HG03354 (cell line): ENCODE results near the gene KIF1C.
A peak's percentile ranks its signal among the peaks of the same experiment; 100 is the strongest.

Experiments
- ATAC-seq: cut with Tn5 transposase; IDR thresholded peaks from one replicate; pipeline ENCODE4 v1.9.1; 2021; ENCODE audit warnings: mild to moderate bottlenecking; ENCODE audit not compliant: unreplicated experiment, poor library complexity, severe bottlenecking

KIF1C gene

DNA sequence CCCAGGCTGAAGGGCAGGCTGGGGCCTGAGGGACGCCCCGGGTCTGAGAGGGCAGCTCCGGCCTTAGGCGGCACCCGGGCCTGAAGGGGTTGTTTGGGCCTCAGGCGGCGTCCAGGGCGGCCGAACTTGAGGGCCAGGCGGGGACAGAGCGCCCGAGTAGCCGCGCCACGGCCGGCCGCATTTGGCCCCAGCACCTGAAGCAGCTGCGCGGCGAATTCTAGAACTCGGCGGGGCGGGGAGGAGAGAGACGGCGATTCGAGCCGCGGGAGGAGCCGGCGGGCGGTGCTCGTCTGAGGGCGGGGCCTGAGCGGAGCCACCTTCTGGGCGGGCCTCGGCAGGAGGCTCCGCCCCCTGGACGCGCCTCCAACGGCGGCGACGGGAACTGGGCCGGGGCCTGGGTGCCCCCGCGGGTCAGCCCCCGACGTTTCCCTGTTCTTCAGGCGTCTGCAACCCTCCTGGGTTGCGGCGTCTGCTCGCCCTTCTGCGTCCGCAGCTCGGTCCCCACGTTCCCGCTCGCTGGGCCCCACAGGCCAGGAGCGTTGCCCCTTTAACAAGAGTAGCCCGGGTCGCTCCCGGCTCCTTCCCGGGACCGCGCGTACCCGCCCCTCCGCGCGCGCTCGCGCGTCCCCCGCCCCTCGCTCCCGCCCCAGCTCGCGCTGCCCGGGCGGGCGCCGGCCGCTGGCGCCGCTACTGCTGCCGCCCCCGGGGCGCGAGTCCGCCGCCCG, at the start of gene KIF1C, which contains the start of gene INCA1:
Gene KIF1C, plus strand, starts transcription at position 649 of the 725 bp plus-strand sequence. CDS start 2,297 bp downstream, outside the sequence.
Gene INCA1, minus strand, starts transcription at position 221 of the 725 bp plus-strand sequence. CDS start 3,085 bp downstream, outside the sequence.
- ATAC-seq: peak; percentile 87

DNA sequence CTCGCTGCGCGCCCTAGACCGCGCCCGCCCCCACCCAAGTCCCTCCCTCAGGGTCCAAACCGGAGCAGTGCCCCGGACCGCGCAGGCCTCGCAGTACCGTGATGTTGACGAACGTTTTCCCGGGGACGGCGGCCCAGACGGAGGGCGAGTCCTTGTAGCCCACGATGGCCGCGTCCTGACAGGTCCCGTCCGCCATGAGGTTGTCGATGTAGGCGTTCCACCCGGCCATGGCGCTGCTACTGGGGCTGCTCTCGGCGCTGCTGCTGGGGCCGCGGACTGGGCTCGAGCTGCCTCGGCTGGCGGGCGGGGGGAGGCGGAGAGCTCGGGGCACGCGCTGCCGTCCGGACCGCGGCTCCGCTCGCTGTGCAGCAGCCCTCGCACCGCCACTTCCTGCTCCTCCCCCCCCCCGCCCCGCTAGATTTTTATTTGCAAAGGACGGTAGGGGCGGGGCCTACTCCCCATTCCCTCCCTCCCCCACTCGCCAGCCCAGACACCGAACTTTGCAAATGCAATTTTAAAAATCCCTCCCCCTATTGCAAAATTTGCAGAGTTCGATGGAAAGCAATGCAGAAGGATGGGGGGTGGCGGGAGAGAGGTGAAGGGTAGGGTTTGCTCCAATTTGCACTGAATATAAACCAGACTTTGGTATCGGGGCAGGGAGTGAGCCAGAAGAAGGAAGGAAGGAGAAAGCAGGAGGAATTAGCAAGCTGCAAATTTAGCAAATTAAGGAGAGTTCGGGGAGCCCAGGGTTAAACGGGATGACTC, 49.4 kb upstream of the KIF1C start, which contains the start of gene PFN1:
Gene PFN1, minus strand, starts transcription at position 365 of the 765 bp plus-strand sequence. Its CDS starts 136 bp downstream, at position 229.
- peak; percentile 29 for ATAC-seq

DNA sequence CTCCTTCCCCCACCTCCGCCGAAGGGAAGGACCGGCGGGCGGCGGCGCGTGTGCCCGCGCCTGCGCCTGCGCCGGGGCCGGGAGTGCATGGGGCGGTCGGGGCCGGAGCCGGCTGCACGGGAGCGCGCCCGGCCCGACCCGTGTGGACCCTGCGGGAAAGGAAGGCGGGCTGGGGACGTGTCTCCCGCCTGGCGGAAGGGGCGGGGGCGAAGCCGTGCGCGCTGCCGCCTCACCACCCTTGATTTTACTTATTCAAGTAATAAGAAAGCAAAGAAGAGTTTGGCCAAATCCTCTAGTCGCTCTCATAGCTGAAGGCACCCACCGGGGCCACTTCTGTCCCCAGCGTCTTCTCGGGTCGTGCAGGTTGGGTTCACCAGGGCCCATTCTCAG, 48.8 kb upstream of the KIF1C start:
- peak; percentile 38 for ATAC-seq

DNA sequence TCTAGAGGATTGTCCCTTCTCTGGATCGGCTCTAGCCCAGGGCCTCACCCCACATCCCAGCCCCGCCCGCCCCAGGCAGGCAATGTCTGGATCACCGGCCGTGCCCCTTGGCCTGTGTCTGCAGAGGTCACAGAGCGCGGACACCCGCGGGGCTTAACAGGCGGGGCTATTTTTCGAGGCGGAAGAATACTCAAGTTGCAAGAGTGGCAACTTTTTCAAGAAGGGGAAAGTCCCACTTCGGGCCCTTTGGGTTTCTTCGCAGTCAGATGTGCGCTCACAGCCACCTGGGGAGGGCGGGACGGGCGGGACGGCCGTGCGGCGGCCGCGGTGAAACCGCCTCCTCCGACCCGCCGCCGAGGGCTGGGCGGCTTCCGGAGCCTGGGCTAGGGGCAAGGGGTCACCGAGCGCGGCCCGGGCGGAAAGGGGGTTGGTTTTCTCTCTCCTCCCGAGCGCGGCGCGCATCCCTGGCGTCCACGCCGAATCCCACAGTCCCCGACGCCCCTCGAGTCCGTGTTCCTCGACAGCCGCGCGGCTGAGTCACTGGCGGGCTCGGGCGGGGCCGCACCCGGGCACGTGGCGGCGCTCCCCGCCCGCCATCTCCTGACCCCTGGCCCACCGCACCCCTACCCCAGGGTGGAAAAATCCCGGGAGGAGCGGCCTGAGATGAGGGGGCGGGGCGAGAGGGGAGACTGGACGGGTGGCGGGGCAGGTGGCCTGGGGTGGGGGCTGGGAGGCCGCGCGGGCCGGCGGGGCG, 48.3 kb upstream of the KIF1C start:
- peak; percentile 40 for ATAC-seq

DNA sequence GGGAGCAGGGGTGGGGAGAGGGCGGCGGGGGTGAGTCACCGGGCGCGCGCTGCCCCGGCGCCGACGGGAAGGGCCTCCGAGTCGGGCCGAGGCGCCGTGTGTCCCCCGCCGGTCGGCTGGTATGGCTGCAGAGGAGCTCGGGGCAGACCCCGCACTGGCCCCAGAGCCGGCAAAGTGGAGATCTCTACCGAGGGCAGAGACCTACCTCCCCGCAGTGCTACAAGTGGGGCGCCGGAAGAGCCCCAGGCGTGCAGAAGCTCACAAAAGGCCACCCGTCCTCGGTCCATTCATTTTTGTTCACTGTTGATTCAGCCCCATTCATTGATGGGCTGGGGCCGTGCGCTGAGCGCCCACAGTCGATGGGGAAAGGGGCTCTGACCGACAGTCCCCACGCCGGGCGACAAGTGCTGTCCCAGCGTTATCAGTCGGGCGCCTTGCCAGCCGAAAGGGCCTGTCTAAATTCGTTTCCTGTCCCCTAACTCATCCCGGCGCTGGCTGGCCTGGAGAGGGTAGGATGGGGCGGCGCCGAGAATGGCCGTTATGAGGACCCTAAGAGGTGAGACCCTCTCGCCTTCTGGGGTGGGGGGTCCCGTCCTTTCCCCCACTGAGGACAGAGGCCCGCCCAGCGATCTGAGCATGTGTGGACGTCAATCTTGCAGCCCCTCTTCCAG, 47.5 kb upstream of the KIF1C start:
- ATAC-seq: peak; percentile 10

DNA sequence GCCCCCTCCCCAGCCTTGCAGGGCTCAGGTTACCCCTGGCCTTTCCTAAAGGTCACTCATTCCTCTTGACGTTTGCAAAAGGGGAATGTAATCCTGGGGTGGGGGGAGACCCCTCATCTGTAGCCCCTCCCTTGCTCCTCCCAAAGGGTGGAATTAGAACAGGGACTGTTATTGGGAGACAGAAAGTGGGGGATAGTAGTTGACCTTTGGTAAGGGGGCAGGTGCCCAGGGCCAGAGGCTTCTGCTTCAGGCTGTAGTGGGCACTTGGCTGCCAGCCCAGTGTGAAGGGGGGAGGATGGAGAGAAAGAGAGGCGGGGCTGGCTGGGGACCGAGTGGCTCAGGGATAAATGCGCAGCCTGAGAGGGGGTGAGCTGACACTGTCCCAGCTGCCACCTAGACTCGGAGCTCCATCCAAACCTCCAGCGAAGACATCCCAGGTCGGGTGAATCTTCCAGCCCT, 47.0 kb upstream of the KIF1C start, which contains the start of gene ENO3:
Gene ENO3, plus strand, starts transcription at position 374 of the 459 bp plus-strand sequence. CDS start 711 bp downstream, outside the sequence.
- no peak for ATAC-seq

DNA sequence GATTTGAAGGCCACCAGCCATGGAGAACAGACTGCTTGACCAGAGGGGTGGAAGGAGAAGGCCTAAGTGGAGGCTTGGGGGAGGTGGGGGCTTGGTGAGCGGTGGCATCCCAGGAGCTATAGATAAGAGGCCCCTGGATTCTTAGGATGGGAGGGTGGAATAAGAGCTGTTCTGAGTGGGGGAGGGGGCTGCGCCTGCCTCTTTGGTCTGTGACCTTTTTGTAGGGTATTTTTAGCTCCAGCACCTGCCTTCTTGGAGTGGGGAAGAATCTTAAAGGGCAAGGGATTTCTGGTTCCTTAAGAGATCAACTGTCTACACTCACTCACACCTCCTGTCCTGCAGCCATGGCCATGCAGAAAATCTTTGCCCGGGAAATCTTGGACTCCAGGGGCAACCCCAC, 46.3 kb upstream of the KIF1C start:
- no peak for ATAC-seq

DNA sequence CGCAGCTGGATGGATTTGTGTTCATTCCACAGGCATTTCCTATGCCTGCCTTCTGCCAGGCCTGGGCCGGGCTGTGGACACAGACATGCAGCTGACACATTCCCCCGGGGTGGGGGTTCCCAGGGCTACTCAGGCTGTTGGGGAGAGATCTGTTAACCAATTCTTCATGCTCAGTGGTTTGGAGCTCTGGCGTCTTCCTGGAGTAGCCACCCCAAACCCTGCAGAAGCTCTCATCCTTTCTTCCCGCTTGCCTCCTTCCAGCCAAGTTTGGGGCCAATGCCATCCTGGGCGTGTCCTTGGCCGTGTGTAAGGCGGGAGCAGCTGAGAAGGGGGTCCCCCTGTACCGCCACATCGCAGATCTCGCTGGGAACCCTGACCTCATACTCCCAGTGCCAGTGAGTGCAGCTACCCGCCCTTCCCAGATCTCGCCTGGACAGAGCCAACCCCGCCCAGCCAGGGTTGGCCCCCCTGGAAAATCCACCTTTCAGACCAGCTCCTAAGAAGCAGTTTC, 44.2 kb upstream of the KIF1C start:
- ATAC-seq: no peak

DNA sequence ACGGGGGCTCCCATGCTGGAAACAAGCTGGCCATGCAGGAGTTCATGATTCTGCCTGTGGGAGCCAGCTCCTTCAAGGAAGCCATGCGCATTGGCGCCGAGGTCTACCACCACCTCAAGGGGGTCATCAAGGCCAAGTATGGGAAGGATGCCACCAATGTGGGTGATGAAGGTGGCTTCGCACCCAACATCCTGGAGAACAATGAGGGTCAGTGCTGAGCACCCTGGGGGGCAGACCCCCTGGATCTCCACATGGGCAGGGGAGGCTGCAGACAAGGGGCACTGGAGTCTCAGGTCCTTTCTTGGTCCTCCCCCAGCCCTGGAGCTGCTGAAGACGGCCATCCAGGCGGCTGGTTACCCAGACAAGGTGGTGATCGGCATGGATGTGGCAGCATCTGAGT, 42.7 kb upstream of the KIF1C start:
- ATAC-seq: no peak

DNA sequence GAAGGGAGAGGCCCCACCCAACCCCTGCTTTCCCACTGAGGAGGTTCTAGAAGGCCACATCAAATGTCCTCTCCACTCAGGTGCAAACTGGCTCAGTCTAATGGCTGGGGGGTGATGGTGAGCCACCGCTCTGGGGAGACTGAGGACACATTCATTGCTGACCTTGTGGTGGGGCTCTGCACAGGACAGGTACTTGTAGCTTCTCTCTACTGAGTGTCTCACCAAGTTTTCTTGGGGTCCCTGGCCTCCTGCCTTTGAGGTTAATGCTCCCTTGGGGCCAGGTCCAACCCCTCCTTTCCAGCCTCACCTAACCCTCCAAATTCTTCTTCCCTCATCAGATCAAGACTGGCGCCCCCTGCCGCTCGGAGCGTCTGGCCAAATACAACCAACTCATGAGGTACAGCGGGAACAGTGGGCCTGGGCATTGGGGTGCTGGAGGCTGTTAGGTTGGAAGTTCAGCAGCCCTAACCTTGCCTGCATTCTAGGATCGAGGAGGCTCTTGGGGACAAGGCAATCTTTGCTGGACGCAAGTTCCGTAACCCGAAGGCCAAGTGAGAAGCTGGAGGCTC, 41.2 kb upstream of the KIF1C start:
- ATAC-seq: no peak

DNA sequence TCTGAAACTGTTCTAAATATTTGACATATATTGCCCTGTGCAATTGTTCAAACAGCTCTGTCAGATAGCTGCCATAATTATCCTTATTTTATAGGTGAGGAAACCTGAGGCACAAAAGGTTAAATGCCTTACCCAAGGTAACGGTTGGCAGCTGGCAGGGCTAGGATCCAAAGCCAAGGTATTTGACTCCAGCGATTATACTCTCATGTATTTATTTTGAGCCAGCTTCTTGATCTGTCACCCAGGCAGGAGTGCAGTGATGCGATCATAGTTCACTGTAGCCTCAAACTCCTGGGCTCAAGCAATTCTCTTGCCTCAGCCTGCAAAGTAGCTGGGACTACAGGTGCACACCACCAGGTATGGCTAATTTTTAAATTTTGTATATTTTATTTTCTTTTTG, 39.6 kb upstream of the KIF1C start:
- no peak for ATAC-seq

DNA sequence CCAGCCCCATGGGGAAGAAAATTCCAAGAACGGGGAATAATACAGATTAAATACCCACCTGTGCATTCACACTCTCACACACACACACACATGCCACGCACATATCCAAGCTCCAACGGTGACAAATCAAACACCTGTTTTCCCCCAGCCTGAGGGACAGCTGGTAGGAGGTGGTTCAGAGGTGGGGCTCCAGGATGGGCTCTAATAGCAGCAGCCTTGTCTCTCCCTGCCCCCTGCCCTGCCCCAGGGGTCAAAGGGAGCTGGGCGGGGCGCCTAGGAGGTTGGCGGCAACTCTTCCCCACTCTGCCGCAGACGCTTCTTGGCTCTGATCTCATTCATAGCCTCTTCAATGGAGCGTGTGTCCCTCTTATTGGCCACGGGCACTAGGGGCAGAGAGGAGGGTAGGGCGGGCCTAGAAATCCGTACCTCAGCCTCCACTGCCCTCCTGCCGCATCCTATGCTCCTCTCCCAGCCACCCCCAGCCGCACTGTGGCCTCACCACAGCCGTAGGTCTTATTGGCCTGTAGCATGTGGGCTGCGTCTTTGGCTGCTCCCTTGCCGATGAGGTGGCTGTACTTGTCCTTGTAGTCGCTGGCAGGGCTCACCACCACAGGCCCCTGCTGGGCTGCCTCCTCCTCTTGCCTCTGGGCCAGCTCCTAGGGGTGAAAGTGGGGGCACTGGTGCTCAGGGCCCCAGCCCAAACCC, 38.3 kb upstream of the KIF1C start:
- ATAC-seq: no peak

DNA sequence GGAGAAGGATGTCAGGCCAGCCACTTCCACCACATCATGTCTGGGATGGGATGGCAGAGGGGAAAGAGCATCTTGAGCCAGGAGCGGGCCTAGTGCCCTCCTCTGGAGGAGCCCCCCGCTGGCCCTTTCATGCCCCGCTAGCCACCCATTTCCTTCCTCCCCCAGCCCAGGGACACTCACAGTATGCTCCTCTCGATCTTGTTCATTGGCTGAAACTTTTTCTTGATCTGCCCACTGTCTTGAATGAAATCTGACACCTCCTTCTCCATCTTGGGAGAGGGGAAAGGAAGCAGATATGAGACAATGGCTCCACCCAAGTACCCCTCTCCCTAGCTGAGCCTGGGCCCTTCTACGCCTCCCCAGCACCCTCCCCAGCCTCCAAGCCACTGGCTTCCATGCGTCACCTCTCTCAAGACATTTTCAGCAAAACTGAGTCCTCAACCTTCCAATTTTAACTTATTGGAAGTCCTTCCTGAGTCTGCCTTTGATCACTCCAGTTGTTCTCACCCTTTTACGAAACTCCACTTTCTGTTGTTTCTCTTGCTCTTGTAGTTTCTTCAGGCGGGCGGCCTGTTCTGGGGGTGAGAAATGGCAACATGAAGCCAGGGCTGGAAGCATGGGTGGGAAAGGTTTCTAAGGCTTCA, 37.3 kb upstream of the KIF1C start:
- no peak for ATAC-seq

DNA sequence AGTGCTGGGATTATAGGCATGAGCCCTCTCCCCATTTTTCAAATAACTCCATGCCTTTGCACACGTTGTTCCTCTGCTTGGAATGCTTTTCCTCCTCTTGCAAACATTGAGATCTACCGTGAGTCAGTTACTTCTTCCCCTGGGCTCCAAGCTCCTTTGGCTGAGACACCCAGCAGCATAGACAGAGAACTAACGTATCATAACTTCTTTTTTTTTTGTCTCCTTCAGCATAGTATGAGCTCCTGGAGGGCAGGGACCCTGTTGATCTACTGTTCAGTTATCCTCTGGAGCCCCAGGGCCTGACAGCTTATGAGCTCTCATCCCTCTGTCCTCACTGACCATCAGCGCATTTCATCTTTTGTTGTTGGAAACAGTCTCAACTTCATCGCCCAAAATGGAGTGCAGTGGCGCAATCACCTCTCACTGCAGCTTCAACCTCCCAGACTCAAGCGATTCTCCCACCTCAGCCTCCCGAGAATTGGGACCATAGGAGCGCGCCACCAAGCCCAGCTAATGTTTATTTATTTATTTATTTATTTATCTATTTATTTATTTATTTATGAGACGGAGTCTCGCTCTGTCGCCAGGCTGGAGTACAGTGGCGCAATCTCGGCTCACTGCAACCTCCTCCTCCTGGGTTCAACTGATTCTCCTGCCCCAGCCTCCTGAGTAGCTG, 32.3 kb upstream of the KIF1C start:
- no peak for ATAC-seq

DNA sequence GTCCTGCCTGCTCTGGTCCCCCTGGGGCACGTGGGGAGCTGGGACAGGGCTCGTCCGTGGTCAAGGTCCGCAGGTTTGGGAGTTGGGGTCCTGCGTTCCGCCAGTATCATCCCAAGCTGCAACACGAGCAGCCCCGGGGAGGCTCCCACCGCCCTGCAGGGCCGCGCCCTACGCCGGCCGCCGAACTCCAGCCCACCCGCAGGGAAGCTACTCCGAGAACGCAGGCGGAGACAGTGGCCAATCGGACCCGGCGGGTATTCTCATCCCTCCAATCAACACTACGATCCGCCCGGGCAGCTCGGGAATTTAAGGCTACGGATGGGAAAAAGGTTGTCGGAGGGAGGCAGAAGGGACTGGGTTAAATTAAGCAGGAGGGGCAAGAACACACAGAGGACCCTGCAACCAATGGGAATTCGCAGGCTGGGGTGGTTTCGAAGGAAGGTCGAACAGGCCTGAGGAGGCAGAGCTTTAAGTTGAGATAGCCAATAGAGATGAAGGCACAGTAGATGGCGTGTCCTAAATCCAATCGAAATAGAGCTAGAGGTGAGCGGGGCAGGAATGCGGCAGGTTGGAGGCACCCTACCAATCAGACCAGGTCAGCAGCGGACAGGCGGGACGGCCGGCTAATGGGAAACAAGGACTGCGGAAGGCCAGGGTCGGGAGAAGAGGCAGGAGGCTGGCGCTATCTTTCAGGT, 30.8 kb upstream of the KIF1C start:
- ATAC-seq: peak; percentile 82

DNA sequence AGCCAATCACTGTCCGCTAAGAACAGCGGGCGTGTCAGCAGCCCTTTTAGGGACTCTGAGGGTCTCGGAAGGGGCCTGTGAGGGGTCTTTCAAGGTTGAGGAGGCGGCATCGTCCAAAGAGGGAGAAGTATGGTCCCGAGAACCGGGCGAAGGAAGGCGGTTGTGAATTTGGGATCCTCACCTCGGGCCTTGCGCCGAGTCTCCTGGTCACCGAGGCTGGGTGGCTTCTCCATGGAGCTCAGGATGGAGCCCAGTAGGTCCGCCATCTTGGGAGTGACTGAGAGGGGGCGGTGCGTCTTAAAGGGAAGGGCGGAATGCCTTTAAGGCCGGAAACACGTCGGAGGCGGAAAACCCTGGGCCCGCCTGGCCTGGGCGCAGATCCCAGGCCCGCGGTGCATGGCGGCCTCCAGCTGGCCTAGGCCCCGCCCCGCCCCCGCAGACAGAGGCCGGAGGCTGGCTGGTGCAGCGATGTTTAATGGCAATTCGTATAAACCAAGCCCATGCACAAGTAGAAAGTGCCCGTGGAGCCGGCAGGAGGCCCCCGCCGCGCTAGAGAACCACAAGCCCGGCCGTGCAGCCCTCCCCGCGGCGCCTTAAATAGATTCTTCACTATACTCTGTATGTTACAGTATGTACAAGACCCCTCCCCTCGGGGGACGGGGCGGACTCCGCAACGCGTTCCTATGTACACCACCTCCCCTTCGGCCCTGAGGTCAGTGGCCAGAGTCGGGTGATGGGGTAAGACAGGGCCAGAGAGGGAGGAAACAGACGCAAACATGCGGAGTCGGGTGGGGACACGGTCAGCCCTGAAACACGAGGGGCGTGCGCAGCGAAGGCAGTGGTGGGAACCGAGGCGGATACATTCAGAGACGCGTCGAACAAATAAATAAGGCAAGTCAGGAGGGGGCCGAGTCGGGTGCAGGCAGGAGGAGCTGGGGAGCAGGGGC, 29.9 kb upstream of the KIF1C start, which contains the start of gene SPAG7:
Gene SPAG7, minus strand, starts transcription at position 279 of the 947 bp plus-strand sequence. Its CDS starts 13 bp downstream, at position 266.
- ATAC-seq: peak; percentile 67
